Smooth muscle cell (in vitro differentiated cells): ENCODE data around the gene ZNF26. TPM values are rescaled to one million over a fixed set of nuclear protein-coding genes. Genes with fewer than 3 reads are reported as not detected.

Source experiments
- DNase-seq: peaks from one replicate; lab custom pipeline; 2025; ENCODE audit not compliant: unreplicated experiment; lab: John Stamatoyannopoulos, UW
- H2AFZ ChIP-seq: fragments of 200-600 bp; sonication (generic); 2 replicates; pipeline ENCODE4 v1.6.0; 2016; ENCODE audit warnings: antibody characterized with exemption, low read depth, mild to moderate bottlenecking
- H3F3A ChIP-seq: fragments of 200-600 bp; sonication (generic); 2 replicates; pipeline ENCODE4 v1.6.0; 2017; ENCODE audit warnings: antibody characterized with exemption, low read depth
- H3K27ac ChIP-seq: fragments of 200-600 bp; sonication (generic); 2 replicates; pipeline ENCODE4 v1.5.1; 2016; ENCODE audit warnings: low read depth, mild to moderate bottlenecking
- H3K27me3 ChIP-seq: fragments of 200-600 bp; sonication (generic); 2 replicates; pipeline ENCODE4 v1.6.1; 2016; ENCODE audit warnings: low read depth, mild to moderate bottlenecking
- H3K36me3 ChIP-seq: fragments of 200-600 bp; sonication (generic); 2 replicates; pipeline ENCODE4 v1.5.1; 2016; ENCODE audit warnings: low read depth
- H3K4me1 ChIP-seq: fragments of 200-600 bp; sonication (generic); 2 replicates; pipeline ENCODE4 v1.5.1; 2016; ENCODE audit warnings: low read depth
- H3K4me2 ChIP-seq: fragments of 200-600 bp; sonication (generic); 2 replicates; pipeline ENCODE4 v1.6.0; 2016; ENCODE audit warnings: mild to moderate bottlenecking
- H3K4me3 ChIP-seq: fragments of 200-600 bp; sonication (generic); 2 replicates; pipeline ENCODE4 v1.5.1; 2016; ENCODE audit warnings: mild to moderate bottlenecking
- H3K79me2 ChIP-seq: fragments of 200-600 bp; sonication (generic); 2 replicates; pipeline ENCODE4 v1.6.0; 2016; ENCODE audit warnings: low read depth, mild to moderate bottlenecking
- H3K9ac ChIP-seq: fragments of 200-600 bp; sonication (generic); 2 replicates; pipeline ENCODE4 v1.6.0; 2016; ENCODE audit warnings: low read depth
- H3K9me3 ChIP-seq: fragments of 200-600 bp; sonication (generic); replicated peaks from 2 replicates; pipeline ENCODE4 v1.5.1; 2016; ENCODE audit warnings: low read depth
- H4K20me1 ChIP-seq: fragments of 200-600 bp; sonication (generic); 2 replicates; pipeline ENCODE4 v1.6.0; 2016; ENCODE audit warnings: low read depth
- WGBS: methylation state at CpG from one replicate; pipeline ENCODE4 v1.1.7; 2016; ENCODE audit warnings: low lambda C conversion rate; 5-methylcytosine and 5-hydroxymethylcytosine counted together
- polyA plus RNA-seq: library from polyadenylated mRNA; unstranded; fragments of >200 nt; fragmentation: Nextera tagmentation; extraction: Ambion mirVana; gene quantifications from 2 replicates; pipeline ENCODE4 v1.2.1, GENCODE V29; 2016
- total RNA-seq: library from RNA; depleted of rRNA; stranded (reverse); fragments of >200 nt; gene quantifications from 2 replicates; pipeline ENCODE4 v1.2.3, GENCODE V29; 2014
- TF ChIP-seq, protein P1 (sequence below): fragments of 200-600 bp; sonication (generic); IDR thresholded peaks from 2 replicates; pipeline ENCODE4 v1.5.1; 2017; ENCODE audit warnings: borderline replicate concordance, mild to moderate bottlenecking, antibody characterized with exemption; ENCODE audit not compliant: insufficient read depth, poor library complexity, severe bottlenecking

The ZNF26 gene
- total and polyA plus RNA-seq, 2 experiments from 2014 or later = 6.1 to 8.8 TPM

DNA sequence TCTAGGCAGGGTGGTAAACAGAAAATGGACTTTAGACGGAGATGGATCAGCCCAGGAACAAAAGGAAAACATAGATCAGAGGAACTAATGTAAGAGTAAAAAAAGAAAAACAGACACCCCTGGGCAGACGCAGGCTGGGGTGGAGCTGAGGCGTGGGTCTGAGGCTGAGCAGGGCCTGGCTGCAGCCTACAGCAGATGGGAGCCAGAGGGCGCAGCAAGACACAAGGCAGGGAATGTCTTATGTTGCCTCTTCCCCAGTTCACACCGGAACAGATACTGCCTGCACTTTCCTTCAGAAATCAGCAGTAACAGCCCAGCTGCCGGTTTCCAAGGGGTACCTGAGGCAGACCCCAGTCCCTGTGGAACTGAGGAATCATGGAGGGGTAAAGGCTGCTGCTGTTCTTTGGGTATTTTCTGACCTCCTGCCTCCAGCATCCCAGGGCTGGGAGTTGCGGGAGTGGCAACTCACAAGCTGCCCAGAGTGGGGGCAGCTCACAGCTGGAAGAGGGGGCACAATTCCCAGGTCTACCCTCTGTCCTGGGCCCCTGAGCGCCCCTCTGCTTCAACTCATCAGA is 39.8 kb upstream of the ZNF26 start:
- WGBS = 95% methylated on average over 8 of the region's 8 CpGs
- no peak overlapping the region for H2AFZ ChIP-seq
- peaks cover 40% of the 10 kb centered on the region for H3K9me3 ChIP-seq
- H3K27me3 ChIP-seq = no peaks in the 10 kb centered on the region
- TF ChIP-seq, protein P1, sequence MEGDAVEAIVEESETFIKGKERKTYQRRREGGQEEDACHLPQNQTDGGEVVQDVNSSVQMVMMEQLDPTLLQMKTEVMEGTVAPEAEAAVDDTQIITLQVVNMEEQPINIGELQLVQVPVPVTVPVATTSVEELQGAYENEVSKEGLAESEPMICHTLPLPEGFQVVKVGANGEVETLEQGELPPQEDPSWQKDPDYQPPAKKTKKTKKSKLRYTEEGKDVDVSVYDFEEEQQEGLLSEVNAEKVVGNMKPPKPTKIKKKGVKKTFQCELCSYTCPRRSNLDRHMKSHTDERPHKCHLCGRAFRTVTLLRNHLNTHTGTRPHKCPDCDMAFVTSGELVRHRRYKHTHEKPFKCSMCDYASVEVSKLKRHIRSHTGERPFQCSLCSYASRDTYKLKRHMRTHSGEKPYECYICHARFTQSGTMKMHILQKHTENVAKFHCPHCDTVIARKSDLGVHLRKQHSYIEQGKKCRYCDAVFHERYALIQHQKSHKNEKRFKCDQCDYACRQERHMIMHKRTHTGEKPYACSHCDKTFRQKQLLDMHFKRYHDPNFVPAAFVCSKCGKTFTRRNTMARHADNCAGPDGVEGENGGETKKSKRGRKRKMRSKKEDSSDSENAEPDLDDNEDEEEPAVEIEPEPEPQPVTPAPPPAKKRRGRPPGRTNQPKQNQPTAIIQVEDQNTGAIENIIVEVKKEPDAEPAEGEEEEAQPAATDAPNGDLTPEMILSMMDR = no peak
- H3K9ac ChIP-seq = no peak overlapping the region
- peaks cover 58% of the 10 kb centered on the region for H3K36me3 ChIP-seq
- H3K4me2 ChIP-seq = no peak overlapping the region
- H3K79me2 ChIP-seq = peaks cover 20% of the 10 kb centered on the region
- H3K4me3 ChIP-seq = no peak overlapping the region
- no peaks in the 10 kb centered on the region for H4K20me1 ChIP-seq
- H3F3A ChIP-seq = no peaks in the 10 kb centered on the region
- no peaks in the 10 kb centered on the region for H3K4me1 ChIP-seq
- no peak for DNase-seq
- H3K27ac ChIP-seq = no peak overlapping the region

DNA sequence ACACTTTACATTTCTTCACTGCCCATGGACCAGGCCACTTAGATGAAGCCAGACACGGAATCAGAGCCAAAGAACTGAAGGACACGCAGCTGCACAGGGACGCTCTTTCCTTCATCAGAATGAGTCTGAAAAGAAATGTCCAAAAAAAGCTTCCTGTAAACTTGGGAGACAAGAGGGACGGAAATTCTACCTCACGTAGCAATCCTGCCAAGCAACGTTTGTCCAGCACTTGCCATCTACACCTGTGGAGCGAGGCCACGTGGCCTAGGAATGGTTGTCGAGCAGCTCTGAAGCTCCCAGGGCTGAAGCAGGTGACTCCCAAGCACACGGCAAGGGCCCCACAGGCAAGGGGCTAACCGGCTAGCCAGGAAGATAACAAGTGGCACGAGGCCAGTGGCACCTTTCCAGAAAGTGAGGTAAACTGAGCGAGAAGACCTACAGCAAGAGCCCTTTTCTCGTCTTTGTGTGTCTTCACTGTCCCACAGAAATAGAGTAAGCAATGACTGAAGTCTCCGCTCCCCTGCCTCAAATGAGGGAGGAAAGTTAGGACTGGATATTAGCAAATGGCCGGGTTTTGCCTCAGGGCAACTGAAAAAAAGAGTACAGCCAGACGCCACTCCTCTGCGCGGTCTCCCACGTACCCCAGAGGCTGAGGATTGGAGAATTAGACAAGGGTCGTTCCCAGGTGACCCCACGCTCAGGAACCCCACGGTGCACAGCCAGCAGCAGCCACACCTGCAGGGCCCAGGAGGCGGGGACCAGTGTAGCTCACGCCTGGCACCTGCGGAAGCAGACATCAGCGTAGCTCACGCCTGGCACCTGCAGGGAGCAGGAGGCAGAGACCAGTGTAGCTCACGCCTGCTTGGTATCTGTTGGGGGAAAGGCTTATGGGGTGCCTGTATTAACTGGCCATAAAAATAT is 37.8 kb upstream of the ZNF26 start:
- H3K27me3 ChIP-seq = no peaks in the 10 kb centered on the region
- no peak overlapping the region for H3K9ac ChIP-seq
- H3K79me2 ChIP-seq = peaks cover 41% of the 10 kb centered on the region
- no peaks in the 10 kb centered on the region for H3K4me1 ChIP-seq
- no peaks in the 10 kb centered on the region for H4K20me1 ChIP-seq
- no peak for DNase-seq
- WGBS = 97% methylated on average over 29 of the region's 29 CpGs
- no peak overlapping the region for H3K4me2 ChIP-seq
- H2AFZ ChIP-seq = no peak overlapping the region
- no peaks in the 10 kb centered on the region for H3F3A ChIP-seq
- TF ChIP-seq, protein P1 = no peak
- no peak overlapping the region for H3K27ac ChIP-seq
- peaks cover 38% of the 10 kb centered on the region for H3K36me3 ChIP-seq
- peaks cover 27% of the 10 kb centered on the region for H3K9me3 ChIP-seq
- no peak overlapping the region for H3K4me3 ChIP-seq

DNA sequence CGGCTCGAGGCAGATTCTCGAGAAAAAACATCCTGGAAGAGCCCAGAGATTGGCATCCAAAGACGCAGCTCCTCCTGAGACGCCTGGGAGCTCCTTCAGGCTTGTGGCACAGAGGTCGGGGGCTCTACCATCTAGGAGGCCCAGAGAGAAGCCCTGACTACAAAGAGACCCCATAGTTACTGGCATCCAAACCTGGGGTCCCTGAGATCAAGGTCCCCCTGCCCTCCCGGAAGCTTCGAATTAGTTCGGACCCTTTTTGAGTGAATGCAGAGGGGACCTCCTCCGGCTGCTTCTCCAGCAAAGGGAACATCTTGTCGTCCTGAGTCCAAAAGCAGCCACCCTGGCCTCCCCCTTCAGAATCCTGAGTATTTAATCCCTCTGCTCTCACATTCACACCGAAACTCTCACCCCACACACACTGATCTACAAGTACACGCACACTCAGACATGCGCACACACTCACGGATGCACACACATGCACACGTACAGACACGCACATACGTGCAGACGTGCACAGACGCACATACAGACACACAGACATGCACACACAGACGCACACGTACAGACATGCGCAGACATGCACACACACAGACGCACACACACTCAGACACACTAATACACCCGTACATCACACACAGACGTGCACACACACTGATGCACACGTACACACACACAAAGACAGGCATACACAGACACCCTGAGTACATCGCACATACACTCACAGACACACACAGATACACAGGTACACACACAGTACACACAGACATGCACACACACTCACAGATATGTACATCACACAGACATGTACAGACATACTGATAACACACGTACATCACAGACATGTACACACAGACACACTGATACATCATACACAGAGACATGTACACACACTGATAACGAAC is 36.0 kb upstream of the ZNF26 start:
- Histone ChIP-seq H3K9ac (no peak overlapping the region), H3K4me2 (no peak overlapping the region), H3K27ac (no peak overlapping the region), H3K36me3 (peaks cover 22% of the 10 kb centered on the region), H3K79me2 (peaks cover 58% of the 10 kb centered on the region), H3K4me1 (peaks cover 7% of the 10 kb centered on the region), H3K9me3 (peaks cover 10% of the 10 kb centered on the region), H3K4me3 (no peak overlapping the region), H3F3A (no peaks in the 10 kb centered on the region), H4K20me1 (no peaks in the 10 kb centered on the region), H3K27me3 (no peaks in the 10 kb centered on the region), H2AFZ (no peak overlapping the region)
- WGBS = 98% methylated on average over 30 of the region's 30 CpGs
- DNase-seq = no peak
- TF ChIP-seq, protein P1 = no peak
